ENCODE measurements around the gene PFKP.
A peak's percentile ranks its signal among the peaks of the same experiment; 100 is the strongest.

PFKP gene
- long read RNA-seq, transcript PFKP-203 (22 exons, 2,654 nt) = major isoform, 811 of 907 reads
- long read RNA-seq, partial matches to known transcripts = 44 of 907 reads
- long read RNA-seq, other reads (novel, unspliced or antisense) = 50 of 907 reads

DNA sequence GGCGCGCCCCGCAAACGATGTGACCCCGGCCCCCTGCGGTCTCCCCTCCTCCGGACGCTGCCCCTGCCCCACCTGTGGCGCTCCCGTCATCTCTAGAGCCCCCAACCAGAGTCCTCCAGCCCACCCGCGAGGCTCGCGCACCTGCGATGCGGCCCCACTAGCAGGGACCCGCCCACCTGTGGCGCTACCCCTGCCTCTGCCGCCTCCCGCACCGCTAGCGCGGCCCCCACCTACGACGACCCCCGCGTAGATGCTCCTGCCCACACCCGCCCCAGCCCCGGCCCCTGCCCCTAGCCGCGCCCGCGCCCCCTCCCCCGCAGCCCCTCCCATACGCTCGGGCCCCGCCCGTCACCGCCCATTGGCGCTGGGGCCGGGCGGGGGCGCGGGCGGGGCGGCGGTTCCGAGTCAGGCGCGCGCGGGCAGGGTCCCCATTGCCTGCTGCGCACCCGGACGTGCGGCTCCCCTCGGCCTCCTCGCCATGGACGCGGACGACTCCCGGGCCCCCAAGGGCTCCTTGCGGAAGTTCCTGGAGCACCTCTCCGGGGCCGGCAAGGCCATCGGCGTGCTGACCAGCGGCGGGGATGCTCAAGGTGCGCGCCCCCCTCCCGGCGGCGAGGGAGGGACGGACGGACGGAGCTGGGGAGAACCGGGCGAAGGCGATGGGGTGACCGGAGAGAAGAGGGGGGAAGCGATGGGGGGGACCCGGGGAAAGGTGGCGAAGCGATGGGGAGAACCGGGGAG is at the start of gene PFKP:
TSS of gene PFKP (plus strand) at position 431 of the 741 bp plus-strand sequence. CDS start at position 479, 48 bp downstream.
- no peaks in the 10 kb centered on the region for H3K27me3 ChIP-seq (ENCODE audit: insufficient read depth, poor library complexity, severe bottlenecking)
- H3K4me3 ChIP-seq (replicated peaks; ENCODE audit: insufficient read depth, low read length) = peak within 1 kb of the TSS; percentile 78
- peak within 1 kb of the TSS; percentile 79 for H3K27ac ChIP-seq (replicated peaks)
- peak in 1 of 2 experiments; percentile 9 for DNase-seq (ENCODE audit: low read depth in 1 of 2, low spot score in 1 of 2)
- TF ChIP-seq, protein P1, sequence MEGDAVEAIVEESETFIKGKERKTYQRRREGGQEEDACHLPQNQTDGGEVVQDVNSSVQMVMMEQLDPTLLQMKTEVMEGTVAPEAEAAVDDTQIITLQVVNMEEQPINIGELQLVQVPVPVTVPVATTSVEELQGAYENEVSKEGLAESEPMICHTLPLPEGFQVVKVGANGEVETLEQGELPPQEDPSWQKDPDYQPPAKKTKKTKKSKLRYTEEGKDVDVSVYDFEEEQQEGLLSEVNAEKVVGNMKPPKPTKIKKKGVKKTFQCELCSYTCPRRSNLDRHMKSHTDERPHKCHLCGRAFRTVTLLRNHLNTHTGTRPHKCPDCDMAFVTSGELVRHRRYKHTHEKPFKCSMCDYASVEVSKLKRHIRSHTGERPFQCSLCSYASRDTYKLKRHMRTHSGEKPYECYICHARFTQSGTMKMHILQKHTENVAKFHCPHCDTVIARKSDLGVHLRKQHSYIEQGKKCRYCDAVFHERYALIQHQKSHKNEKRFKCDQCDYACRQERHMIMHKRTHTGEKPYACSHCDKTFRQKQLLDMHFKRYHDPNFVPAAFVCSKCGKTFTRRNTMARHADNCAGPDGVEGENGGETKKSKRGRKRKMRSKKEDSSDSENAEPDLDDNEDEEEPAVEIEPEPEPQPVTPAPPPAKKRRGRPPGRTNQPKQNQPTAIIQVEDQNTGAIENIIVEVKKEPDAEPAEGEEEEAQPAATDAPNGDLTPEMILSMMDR (IDR thresholded peaks at IDR 0.05; ENCODE audit: insufficient read depth, low read length) = no peak
- TF ChIP-seq GABPA (IDR thresholded peaks at IDR 0.05; ENCODE audit: low read depth) (no peak), SPI1 (IDR thresholded peaks at IDR 0.05; ENCODE audit: borderline replicate concordance, low read depth) (no peak), POLR2AphosphoS5 (IDR thresholded peaks at IDR 0.05; ENCODE audit: low read depth) (no peak)
- TF ChIP-seq, protein P2, sequence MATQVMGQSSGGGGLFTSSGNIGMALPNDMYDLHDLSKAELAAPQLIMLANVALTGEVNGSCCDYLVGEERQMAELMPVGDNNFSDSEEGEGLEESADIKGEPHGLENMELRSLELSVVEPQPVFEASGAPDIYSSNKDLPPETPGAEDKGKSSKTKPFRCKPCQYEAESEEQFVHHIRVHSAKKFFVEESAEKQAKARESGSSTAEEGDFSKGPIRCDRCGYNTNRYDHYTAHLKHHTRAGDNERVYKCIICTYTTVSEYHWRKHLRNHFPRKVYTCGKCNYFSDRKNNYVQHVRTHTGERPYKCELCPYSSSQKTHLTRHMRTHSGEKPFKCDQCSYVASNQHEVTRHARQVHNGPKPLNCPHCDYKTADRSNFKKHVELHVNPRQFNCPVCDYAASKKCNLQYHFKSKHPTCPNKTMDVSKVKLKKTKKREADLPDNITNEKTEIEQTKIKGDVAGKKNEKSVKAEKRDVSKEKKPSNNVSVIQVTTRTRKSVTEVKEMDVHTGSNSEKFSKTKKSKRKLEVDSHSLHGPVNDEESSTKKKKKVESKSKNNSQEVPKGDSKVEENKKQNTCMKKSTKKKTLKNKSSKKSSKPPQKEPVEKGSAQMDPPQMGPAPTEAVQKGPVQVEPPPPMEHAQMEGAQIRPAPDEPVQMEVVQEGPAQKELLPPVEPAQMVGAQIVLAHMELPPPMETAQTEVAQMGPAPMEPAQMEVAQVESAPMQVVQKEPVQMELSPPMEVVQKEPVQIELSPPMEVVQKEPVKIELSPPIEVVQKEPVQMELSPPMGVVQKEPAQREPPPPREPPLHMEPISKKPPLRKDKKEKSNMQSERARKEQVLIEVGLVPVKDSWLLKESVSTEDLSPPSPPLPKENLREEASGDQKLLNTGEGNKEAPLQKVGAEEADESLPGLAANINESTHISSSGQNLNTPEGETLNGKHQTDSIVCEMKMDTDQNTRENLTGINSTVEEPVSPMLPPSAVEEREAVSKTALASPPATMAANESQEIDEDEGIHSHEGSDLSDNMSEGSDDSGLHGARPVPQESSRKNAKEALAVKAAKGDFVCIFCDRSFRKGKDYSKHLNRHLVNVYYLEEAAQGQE (IDR thresholded peaks at IDR 0.05; ENCODE audit: insufficient replicate concordance, low read depth) = no peak

DNA sequence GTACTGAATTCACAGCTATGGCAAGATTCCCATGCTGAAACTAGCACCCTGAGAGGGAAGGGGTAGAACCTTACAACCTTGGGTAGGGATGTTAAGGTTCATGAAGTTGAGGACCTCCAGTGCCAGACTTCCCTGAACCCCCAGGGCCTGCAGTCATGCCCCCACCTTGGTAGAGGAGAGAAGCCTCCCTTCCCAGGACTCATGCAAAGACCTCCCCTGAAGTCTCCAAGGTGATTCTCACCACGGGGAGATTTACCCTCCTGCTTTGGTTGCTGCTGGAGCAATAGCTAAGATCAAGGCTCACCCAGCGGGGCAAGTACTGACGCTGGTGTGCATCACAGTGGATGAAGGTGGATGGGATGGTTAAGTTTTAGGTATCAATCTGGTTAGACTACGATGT is 49.1 kb upstream of the PFKP start:
- TF ChIP-seq, protein P2 (IDR thresholded peaks at IDR 0.05; ENCODE audit: insufficient replicate concordance, low read depth) = no peak
- TF ChIP-seq POLR2AphosphoS5 (IDR thresholded peaks at IDR 0.05; ENCODE audit: low read depth) (no peak), SPI1 (IDR thresholded peaks at IDR 0.05; ENCODE audit: borderline replicate concordance, low read depth) (no peak), GABPA (IDR thresholded peaks at IDR 0.05; ENCODE audit: low read depth) (no peak)
- TF ChIP-seq, protein P1 (IDR thresholded peaks at IDR 0.05; ENCODE audit: insufficient read depth, low read length) = no peak
- no peak overlapping the region for H3K4me3 ChIP-seq (replicated peaks; ENCODE audit: insufficient read depth, low read length)
- H3K27me3 ChIP-seq (ENCODE audit: insufficient read depth, poor library complexity, severe bottlenecking) = no peaks in the 10 kb centered on the region
- no peak for DNase-seq (ENCODE audit: low read depth in 1 of 2, low spot score in 1 of 2)
- H3K27ac ChIP-seq (replicated peaks) = no peak overlapping the region

DNA sequence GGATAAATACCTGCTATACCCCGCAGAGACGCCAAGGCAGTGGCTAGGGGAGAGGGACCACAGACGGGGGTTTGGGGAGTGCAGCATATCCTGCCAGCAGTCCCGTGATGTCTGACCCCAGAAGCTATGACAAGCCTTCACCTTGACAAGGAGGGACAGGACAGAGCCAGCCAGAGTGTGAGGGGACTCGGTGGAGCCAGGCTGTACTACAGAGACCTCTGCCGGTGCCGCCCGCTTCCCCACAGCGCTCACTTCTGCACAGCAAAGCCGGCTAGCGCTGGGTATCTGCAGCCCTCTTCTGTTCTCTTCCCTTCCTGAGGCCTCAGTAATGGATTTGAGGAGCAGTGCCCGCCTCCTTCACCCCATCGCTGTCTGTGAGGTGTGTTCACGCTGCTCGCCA is 47.0 kb upstream of the PFKP start:
- DNase-seq (ENCODE audit: low read depth in 1 of 2, low spot score in 1 of 2) = no peak
- TF ChIP-seq GABPA (IDR thresholded peaks at IDR 0.05; ENCODE audit: low read depth) = no peak
- TF ChIP-seq, protein P2 (IDR thresholded peaks at IDR 0.05; ENCODE audit: insufficient replicate concordance, low read depth) = no peak
- TF ChIP-seq, protein P1 (IDR thresholded peaks at IDR 0.05; ENCODE audit: insufficient read depth, low read length) = no peak
- no peak for TF ChIP-seq SPI1 (IDR thresholded peaks at IDR 0.05; ENCODE audit: borderline replicate concordance, low read depth)
- no peak for TF ChIP-seq POLR2AphosphoS5 (IDR thresholded peaks at IDR 0.05; ENCODE audit: low read depth)
- Histone ChIP-seq H3K27ac (replicated peaks) (no peak overlapping the region), H3K27me3 (ENCODE audit: insufficient read depth, poor library complexity, severe bottlenecking) (no peaks in the 10 kb centered on the region), H3K4me3 (replicated peaks; ENCODE audit: insufficient read depth, low read length) (no peak overlapping the region)

Data from HL-60 (cell line).